Stimulated activated naive CD8-positive, alpha-beta T cell treated with anti-CD3 and anti-CD28 coated beads, Interleukin-15, amount 100 ng/mL, for 72 hours (primary cell): Measurements from ENCODE around the gene TEX29.

Source experiments
- ATAC-seq: fragments of 150-1000 bp; cut with Tn5 transposase; 2 replicates; pipeline ENCODE4 v1.10.0; 2021; ENCODE audit warnings: mild to moderate bottlenecking, moderate library complexity
- DNase-seq, 2 donors: peaks; one replicate each; pipeline ENCODE4 v3.0.0; 2021 to 2022
- H3K27ac Mint-ChIP-seq, 2 donors: one replicate each; pipeline ENCODE4 v1.8.0; 2022; ENCODE audit warnings: mild to moderate bottlenecking in 2 of 2, mixed read lengths in 2 of 2, moderate library complexity in 2 of 2
- H3K27me3 Mint-ChIP-seq: one replicate; pipeline ENCODE4 v1.8.0; 2022; ENCODE audit warnings: mixed read lengths
- H3K4me1 Mint-ChIP-seq: one replicate; pipeline ENCODE4 v1.8.0; 2022; ENCODE audit warnings: mild to moderate bottlenecking, mixed read lengths
- H3K4me3 Mint-ChIP-seq, 2 donors: one replicate each; pipeline ENCODE4 v1.8.0; 2022; ENCODE audit warnings: mild to moderate bottlenecking in 2 of 2, mixed read lengths in 2 of 2, moderate library complexity in 1 of 2
- H3K9me3 Mint-ChIP-seq, 2 donors: one replicate each; pipeline ENCODE4 v1.8.0; 2022; ENCODE audit warnings: mixed read lengths in 2 of 2

Gene TEX29

DNA sequence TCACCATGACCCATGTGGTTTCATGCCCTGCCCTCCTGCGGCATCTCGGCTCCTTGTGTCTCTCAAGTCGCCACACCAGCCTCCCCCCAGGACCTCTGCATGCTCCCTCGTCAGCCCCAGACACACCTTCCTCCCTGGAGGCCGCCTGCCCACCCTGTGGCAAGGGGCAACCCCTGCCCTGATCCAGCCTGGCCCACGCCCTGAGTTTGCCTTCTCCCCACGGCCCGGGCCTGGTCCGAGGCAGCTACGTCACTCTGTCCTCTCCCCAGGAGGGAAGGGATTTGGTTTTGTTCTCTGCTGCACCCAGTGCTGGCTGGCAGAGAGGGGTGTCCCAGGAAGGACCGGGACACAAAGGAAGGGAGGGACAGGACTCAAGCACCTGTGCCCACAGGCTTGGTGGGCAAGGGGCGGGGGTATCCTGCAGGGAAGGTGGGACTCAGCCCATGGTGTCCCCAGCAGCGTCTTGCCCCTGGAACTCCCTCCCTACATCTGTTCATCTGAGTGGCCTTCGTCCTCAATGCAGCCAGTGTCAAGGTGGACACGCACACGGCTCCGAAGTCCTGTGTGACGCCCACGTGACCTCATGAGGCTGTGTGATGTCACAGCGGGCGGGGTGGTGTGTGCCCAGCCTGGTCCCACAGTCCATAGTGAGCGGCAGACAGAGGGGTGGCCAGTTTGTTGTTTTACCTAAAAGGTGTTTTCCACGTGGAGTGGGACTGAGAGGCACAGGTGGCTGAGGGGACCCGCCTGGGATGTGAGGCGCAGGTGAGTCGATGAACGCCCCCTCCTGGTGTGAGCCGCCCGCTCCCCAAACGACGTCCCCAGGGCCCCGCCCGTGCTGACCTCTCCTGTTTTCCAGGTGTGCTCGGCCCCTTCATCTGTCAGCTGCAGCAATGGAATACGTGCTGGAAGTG, at the start of gene TEX29:
TEX29 (plus strand) TSS at position 645 of the 914 bp plus-strand sequence; CDS start at position 894, 249 bp downstream.
- peaks cover 15% of the 10 kb centered on the region for H3K4me1 Mint-ChIP-seq
- ATAC-seq (no peak), DNase-seq (no peak)
- no peak within 1 kb of the TSS for H3K4me3 Mint-ChIP-seq
- no peaks in the 10 kb centered on the region for H3K27me3 Mint-ChIP-seq
- H3K9me3 Mint-ChIP-seq: no peaks in the 10 kb centered on the region
- peak within 1 kb of the TSS in 1 of 2 donors; percentile 50 for H3K27ac Mint-ChIP-seq

DNA sequence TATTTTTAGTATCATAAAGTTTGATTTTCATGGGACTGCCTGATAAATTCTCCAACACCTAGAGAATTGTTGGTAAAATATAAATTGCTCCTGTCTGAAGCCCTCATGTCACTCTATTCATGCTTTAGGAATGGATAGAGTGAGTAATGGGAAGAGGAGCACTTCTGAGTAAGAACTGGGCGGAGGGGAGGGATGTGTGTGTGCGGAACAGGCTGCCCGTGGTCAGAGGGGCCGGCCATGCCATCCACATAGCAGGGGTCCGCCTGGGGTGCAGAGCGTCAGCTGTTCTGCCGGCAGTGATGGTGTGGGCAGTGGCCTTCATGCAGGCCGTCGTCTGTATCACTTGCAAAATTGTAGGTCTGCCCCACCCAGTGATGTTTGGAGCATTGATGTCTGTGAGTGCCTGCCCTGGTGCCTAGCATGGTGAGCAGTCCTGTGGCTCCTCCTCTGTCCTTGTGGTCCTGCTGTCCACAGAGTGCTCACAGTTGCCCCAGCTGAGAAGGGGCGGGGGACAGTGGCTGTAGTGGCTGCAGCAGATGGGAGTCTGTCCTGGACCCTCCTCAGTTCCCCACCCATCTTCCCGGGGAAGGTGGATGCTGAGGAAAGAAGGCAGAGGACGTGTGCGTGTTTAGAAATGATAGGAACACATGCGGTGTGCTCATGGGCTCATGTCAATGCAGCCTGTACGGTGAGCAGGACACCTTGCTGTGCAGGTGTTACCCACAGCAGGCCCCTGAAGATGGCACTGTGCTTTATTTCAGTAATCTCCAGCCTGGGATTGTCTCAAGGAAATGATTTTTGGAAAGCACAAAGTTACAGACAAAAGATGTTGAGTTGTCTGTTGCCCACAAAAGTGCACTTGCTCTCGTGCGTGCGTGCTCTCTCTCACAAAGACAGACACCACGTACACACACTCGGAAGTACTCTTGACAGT, 49.4 kb upstream of the TEX29 start:
- H3K4me1 Mint-ChIP-seq: peaks cover 16% of the 10 kb centered on the region
- DNase-seq (no peak), ATAC-seq (no peak)
- no peaks in the 10 kb centered on the region for H3K9me3 Mint-ChIP-seq
- no peak overlapping the region for H3K4me3 Mint-ChIP-seq
- H3K27ac Mint-ChIP-seq: no peak overlapping the region
- H3K27me3 Mint-ChIP-seq: no peaks in the 10 kb centered on the region

DNA sequence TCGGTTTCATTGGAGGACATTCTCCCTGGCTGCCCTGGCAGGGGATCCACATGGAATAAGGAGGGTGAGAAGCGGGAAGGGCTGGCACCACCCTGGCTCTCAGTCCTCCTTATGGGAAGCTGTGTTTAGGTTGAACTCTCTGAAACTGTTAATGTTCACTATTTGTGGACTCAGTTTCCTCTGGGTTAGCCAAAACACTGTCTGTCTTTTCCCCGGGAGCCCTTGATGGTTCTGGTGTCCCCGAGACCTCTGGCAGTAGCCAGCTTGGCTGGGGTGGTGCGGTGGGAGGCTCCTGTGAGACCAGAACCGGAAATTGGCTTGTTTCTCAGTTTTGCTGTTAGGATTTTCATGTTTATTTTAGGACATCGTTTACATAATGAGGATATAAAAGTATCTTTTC, 48.3 kb upstream of the TEX29 start:
- Mint-ChIP-seq H3K4me1 (peaks cover 23% of the 10 kb centered on the region), H3K9me3 (no peaks in the 10 kb centered on the region), H3K27ac (no peak overlapping the region), H3K4me3 (no peak overlapping the region), H3K27me3 (no peaks in the 10 kb centered on the region)
- no peak for DNase-seq
- no peak for ATAC-seq

DNA sequence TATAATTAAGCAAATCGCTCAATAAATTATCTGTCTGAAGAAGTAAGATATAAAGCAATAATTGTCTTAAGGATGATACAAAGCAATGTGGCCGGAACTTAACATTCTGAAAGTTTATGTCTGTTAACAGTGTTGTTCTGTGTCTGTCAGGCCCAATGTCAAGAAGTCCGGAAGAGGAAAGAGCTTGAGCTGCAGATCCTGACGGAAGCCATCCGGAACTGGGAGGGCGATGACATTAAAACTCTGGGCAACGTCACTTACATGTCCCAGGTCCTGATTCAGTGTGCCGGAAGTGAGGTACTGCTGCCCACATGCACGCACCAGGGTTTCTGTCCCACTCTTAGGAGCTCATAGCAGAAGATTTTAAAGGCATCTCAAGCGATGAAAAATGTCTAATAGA, 45.1 kb upstream of the TEX29 start:
- H3K27me3 Mint-ChIP-seq: no peaks in the 10 kb centered on the region
- no peak for DNase-seq
- peak overlapping the region in 1 of 2 donors; percentile 28 for H3K27ac Mint-ChIP-seq
- no peak overlapping the region for H3K4me3 Mint-ChIP-seq
- H3K4me1 Mint-ChIP-seq: peaks cover 18% of the 10 kb centered on the region
- ATAC-seq: no peak
- H3K9me3 Mint-ChIP-seq: no peaks in the 10 kb centered on the region

DNA sequence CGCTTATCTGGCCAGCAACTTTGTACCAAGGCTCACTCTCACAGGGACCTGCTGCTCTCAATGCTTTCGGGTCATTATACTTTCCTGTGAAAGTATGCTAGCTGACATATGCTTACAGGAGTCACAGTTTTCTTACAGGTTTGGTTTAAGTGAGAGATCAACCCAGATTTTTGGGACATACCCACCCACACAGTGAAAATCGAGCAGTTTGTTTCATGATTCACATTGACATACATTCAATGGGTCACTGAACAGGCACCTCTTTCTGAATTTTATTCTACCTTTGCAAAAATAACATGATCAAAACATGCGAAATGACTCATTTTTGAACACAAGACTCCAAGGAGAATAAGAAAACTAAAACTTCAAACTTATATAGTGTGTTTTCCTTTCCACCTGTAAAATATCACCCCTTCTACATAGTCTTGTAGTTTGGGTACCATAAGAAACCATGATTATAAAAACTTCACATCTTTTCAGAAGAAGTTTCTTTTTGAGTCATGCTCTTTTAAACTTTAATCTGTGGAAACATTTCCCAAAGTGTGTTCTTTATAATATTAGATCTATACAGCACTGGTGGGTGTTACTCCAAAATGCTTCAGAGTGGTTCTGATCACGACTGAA, 44.3 kb upstream of the TEX29 start:
- DNase-seq (no peak), ATAC-seq (no peak)
- H3K9me3 Mint-ChIP-seq: no peaks in the 10 kb centered on the region
- H3K4me3 Mint-ChIP-seq: no peak overlapping the region
- H3K4me1 Mint-ChIP-seq: peaks cover 17% of the 10 kb centered on the region
- H3K27ac Mint-ChIP-seq: no peak overlapping the region
- no peaks in the 10 kb centered on the region for H3K27me3 Mint-ChIP-seq

DNA sequence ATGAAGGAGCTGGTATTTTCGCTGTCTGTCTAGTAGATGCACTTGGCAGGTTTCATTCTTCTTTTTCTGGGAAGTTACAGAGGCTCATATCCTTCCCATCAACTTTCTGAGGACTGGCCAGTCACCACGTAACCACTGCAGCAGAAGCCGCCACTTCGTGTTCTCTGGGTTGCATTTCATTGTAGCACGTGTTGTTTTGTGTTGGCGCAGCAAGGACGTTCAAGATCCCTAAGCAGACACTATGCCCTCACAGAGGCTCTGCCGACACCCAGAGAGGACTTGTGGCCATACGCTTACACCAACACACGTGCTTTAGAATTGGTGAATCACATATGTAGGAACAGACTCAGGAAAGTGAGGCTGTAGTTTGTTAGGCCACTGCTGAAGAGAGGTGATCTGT, 42.2 kb upstream of the TEX29 start:
- H3K4me3 Mint-ChIP-seq: no peak overlapping the region
- H3K27ac Mint-ChIP-seq: no peak overlapping the region
- H3K27me3 Mint-ChIP-seq: no peaks in the 10 kb centered on the region
- no peak for ATAC-seq
- H3K4me1 Mint-ChIP-seq: peaks cover 17% of the 10 kb centered on the region
- H3K9me3 Mint-ChIP-seq: no peaks in the 10 kb centered on the region
- no peak for DNase-seq

DNA sequence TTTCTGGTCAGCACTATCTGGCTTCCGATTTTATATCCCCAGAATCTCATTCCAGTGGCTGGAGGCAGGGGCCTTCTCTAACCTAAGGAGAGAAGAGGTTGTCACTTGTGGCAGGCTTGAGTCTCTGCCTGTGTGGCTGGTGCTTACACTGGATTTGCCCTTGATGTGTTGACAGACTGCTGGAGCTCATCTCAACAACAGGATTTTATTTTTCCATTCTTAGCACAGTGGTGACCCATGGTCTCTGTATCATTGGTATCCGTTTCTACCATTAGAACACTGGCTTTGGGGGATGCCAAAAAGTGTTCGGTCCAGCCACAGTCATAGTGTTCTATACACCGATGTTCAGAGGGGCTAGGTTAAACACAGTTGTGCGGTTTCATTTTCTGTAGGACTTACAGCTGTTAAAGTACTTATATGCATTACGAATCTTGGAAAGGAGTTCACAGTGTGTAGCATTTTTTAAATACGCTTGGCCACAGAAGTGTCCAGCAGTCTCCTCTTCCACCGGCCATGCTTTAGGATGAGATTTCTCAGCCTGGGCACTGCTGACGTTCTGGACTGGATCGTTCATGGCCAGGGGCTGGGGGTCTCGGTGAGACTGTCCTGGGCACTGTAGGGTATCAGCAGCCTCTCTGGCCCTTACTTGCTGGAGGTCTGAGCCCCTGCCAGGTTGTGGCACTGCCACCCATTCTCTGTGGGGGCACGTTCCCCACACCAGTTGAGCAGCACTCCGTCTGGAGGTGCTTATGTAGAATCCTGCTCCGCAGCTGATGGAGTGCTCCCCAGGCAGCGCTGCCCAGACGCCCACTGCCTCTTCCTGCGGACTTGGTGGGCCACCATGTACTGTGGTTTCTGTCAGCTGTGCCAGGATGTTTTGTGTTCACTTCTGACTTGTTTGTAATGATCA, 41.4 kb upstream of the TEX29 start:
- DNase-seq: no peak
- Mint-ChIP-seq H3K4me1 (peaks cover 17% of the 10 kb centered on the region), H3K27ac (no peak overlapping the region), H3K9me3 (no peaks in the 10 kb centered on the region), H3K4me3 (no peak overlapping the region), H3K27me3 (no peaks in the 10 kb centered on the region)
- ATAC-seq: no peak

DNA sequence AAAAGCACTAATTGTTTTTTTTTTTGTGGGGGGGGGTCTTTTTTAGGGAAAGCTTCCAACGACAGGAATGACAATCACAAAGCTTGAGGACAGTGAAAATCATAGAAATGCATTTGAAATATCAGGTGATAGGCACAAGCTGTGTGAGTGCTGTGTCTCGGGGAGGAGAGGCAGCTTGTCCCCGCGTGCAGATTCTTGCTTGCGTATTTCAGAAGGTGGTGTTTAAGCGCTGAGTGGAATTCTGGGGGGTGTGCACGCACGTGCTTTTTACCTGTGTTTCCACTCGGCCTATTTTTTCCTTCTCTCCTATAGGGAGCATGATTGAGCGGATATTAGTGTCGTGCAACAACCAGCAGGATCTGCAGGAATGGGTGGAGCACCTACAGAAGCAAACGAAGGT, 40.2 kb upstream of the TEX29 start:
- H3K4me1 Mint-ChIP-seq: peaks cover 15% of the 10 kb centered on the region
- H3K9me3 Mint-ChIP-seq: no peaks in the 10 kb centered on the region
- no peaks in the 10 kb centered on the region for H3K27me3 Mint-ChIP-seq
- H3K4me3 Mint-ChIP-seq: no peak overlapping the region
- DNase-seq (no peak), ATAC-seq (no peak)
- no peak overlapping the region for H3K27ac Mint-ChIP-seq

DNA sequence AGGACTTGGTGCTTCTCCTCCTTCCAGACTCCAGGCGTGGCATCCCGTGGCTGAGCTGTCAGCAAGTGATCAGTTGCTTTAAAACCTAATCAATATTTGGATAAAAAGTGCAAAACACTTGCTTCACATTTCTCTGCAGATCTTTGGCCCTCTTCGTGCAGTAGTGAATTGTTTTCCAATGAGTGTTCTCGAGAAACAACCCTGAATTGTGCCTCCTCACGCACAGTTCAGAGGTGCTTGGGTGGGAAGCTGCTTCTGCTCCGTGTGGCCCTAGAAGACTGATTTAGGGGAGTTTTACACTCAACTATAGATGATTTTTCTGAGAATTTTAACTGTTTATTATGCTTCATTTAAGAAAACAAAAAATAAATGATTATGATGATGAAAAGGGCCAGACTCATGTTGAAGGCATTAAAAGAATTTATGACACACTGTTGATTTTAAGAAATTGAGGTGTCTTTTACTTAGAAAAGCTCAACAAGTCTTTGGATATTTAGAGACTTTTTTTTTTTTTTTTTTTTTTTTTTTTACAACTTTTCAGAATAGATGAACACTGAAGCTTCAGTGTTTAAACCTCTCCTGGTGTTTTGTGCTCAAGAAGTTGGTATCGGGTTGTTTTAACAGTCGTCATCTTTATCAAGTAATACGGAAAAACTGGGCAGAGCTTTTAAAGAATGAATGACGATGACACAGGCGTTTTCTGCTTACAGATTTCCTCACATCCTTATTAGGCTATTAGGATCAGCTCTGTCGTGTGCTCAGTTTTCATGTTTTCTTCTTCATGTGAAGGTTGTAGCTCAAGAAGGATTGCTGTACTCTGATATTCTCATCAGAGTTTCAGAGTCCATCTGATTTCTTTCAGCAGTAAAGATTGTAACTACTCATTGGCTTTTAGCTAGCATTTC, 39.5 kb upstream of the TEX29 start:
- peaks cover 8% of the 10 kb centered on the region for H3K4me1 Mint-ChIP-seq
- H3K9me3 Mint-ChIP-seq: no peaks in the 10 kb centered on the region
- H3K4me3 Mint-ChIP-seq: no peak overlapping the region
- no peaks in the 10 kb centered on the region for H3K27me3 Mint-ChIP-seq
- ATAC-seq (no peak), DNase-seq (no peak)
- H3K27ac Mint-ChIP-seq: no peak overlapping the region

DNA sequence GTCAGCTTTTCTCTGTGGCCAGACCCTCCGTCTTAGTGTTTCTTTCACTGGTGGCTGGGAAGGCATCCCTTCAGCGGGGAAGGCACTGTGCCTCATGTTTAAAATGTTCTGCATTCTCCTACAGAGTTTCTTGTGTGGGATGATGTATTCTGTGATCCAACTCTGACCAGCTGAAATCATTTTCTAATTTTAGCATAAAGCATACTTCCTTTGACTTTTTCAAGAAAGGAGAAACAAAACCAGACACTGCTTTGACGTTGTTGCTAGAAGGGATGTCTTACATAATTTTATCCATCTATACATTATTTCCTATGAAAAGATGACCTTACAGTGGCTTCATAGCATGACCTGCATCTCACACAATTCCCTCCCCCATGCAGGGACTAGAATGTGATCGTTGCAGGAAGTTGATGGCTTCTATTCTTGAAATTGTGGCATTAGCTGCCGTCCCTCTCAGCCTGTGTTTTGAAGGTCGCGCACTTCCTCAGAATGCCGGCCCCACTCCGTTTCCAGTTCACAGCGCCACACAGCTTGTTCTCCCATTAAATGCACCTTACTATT, 38.6 kb upstream of the TEX29 start:
- Mint-ChIP-seq H3K27me3 (no peaks in the 10 kb centered on the region), H3K4me1 (no peaks in the 10 kb centered on the region), H3K9me3 (no peaks in the 10 kb centered on the region), H3K27ac (no peak overlapping the region), H3K4me3 (no peak overlapping the region)
- ATAC-seq (no peak), DNase-seq (no peak)

DNA sequence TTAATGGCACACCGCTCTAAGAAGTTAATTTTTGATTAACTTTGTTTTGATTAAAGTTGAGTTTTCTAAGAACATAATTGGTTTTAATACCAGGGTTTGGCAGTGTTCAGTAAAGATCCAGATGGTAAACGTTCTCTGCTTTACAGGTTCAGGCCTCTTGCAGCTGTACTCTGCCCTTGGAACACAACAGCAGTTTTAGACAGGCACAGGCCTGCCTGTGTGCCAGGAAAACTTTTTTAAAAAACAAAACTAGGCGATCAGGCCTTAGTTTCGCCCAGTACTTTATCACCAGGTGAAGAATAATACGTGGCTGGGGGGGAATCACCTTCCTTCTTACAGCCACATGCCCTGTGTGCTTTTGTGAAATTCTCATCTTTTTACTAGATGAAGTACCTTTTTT, 38.0 kb upstream of the TEX29 start:
- ATAC-seq (no peak), DNase-seq (no peak)
- Mint-ChIP-seq H3K9me3 (no peaks in the 10 kb centered on the region), H3K27me3 (no peaks in the 10 kb centered on the region), H3K4me3 (no peak overlapping the region), H3K4me1 (no peaks in the 10 kb centered on the region), H3K27ac (no peak overlapping the region)

DNA sequence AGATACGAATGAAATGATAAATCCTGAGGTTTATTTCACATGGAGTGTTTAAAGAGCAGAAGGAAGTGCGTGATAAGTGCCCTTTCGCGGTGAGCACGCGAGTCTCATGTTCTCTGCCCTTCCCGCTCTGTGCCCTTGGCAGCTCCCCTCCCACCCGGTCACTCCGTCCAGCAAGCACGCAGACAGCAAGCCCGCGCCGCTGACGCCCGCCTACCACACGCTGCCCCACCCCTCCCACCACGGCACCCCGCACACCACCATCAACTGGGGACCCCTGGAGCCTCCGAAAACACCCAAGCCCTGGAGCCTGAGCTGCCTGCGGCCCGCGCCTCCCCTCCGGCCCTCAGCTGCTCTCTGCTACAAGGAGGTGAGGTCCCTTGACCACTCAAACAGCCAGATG, 37.4 kb upstream of the TEX29 start:
- DNase-seq (no peak), ATAC-seq (no peak)
- Mint-ChIP-seq H3K4me1 (no peaks in the 10 kb centered on the region), H3K27ac (peak overlapping the region in 1 of 2 donors; percentile 74), H3K9me3 (no peaks in the 10 kb centered on the region), H3K27me3 (no peaks in the 10 kb centered on the region), H3K4me3 (no peak overlapping the region)

DNA sequence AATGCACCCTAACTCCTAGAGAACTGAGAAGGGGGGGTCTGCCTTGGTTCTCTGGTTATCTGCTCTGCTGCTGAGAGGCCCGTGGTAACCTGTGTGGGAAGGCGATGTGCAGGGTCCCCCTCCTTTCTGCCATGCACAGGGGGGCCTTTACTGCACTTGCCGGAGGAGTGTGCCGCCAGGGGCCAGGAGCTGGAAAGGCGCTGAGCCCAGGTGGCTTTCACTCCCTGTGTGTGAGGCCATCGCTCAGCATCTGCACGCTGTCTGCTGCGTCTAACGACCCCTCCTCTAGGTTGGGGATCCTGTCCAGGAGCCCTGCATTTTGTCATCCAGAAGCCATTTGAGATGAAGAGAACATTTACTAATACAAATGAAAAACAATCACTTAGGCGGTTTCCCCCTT, 37.0 kb upstream of the TEX29 start:
- peak overlapping the region in 1 of 2 donors; percentile 74 for H3K27ac Mint-ChIP-seq
- DNase-seq (no peak), ATAC-seq (no peak)
- no peaks in the 10 kb centered on the region for H3K4me1 Mint-ChIP-seq
- no peak overlapping the region for H3K4me3 Mint-ChIP-seq
- no peaks in the 10 kb centered on the region for H3K27me3 Mint-ChIP-seq
- H3K9me3 Mint-ChIP-seq: no peaks in the 10 kb centered on the region

DNA sequence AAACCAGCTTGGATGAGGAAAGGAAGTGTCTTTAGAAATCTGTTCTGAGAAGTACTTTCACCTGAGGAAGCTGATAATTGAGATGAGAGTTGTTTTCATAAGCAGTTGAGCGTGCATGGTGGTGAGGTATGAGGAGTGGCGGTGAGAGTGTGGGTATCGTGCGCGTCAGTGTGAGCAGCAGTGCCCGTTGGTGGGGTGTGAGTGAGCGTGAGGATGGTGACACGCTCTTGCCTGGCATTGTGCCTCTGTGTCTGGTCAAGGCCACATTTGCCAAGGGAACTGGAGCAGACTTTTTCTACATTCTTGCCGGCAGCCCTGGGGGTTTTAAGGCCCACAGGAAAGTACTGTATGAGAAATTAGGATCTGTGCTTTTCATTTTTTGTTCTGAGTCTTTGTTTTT, 36.5 kb upstream of the TEX29 start:
- peak overlapping the region in 1 of 2 donors; percentile 0 for H3K27ac Mint-ChIP-seq
- no peaks in the 10 kb centered on the region for H3K9me3 Mint-ChIP-seq

More for the DNA sequence above, 36.5 kb upstream of the TEX29 start:
- ATAC-seq (no peak), DNase-seq (no peak)
- no peaks in the 10 kb centered on the region for H3K27me3 Mint-ChIP-seq
- no peak overlapping the region for H3K4me3 Mint-ChIP-seq
- H3K4me1 Mint-ChIP-seq: no peaks in the 10 kb centered on the region
